CD4-positive, CD25-positive, alpha-beta regulatory T cell (primary cell): ENCODE data around the gene OOSP4B. TPM values are rescaled to one million over a fixed set of nuclear protein-coding genes. Genes with fewer than 3 reads are reported as not detected.
"Not testable (repeated sequence)": the region's sequence is repeated elsewhere in the genome, so short reads cannot be mapped to it uniquely, and the experiment has no call there.

Experiments
- ATAC-seq, 2 donors: fragments of 150-1000 bp; cut with Tn5 transposase; one replicate each; pipeline ENCODE4 v1.10.0; 2021; ENCODE audit warnings: low read depth in 2 of 2, moderate number of reproducible peaks in 2 of 2, moderate library complexity in 1 of 2
- DNase-seq, 3 donors: peaks; one replicate each; pipeline versions ENCODE4 v3.0.0 to v3.0.0-alpha.2; 2012 to 2022; ENCODE audit warnings: mixed read lengths in 1 of 3
- H3K27ac ChIP-seq: one replicate; pipeline ENCODE4 v1.7.0; 2013; ENCODE audit warnings: mild to moderate bottlenecking, low read length; ENCODE audit not compliant: insufficient read depth, poor library complexity, severe bottlenecking
- H3K27me3 ChIP-seq: one replicate; pipeline ENCODE4 v1.7.0; 2013; ENCODE audit warnings: low read length; ENCODE audit not compliant: control insufficient read depth, insufficient read depth
- H3K36me3 ChIP-seq: one replicate; pipeline ENCODE4 v1.7.0; 2013; ENCODE audit warnings: mild to moderate bottlenecking, low read length, moderate library complexity; ENCODE audit not compliant: control insufficient read depth, insufficient read depth
- H3K4me1 ChIP-seq: 2 replicates; pipeline ENCODE4 v1.7.0; 2013; ENCODE audit warnings: mild to moderate bottlenecking, low read length; ENCODE audit not compliant: insufficient read depth, control insufficient read depth, poor library complexity, severe bottlenecking
- H3K4me3 ChIP-seq: one replicate; pipeline ENCODE4 v1.7.0; 2013; ENCODE audit warnings: low read depth, mild to moderate bottlenecking, low read length, moderate library complexity
- H3K9me3 ChIP-seq, 2 experiments: 1 replicate in 1 of 2; 2 replicates in 1 of 2; pipeline ENCODE4 v1.7.0; 2013; ENCODE audit warnings: low read length in 2 of 2, mild to moderate bottlenecking in 1 of 2, moderate library complexity in 1 of 2; ENCODE audit not compliant: control insufficient read depth in 2 of 2
- H3K27ac Mint-ChIP-seq, 3 donors: one replicate each; pipeline ENCODE4 v1.8.0; 2020 to 2022; ENCODE audit warnings: mild to moderate bottlenecking in 3 of 3, mixed read lengths in 3 of 3, moderate library complexity in 2 of 3
- H3K27me3 Mint-ChIP-seq: one replicate; pipeline ENCODE4 v1.8.0; 2022; ENCODE audit warnings: mild to moderate bottlenecking, mixed read lengths
- H3K36me3 Mint-ChIP-seq: one replicate; pipeline ENCODE4 v1.8.0; 2020; ENCODE audit warnings: mixed read lengths
- H3K4me1 Mint-ChIP-seq, 4 donors: one replicate each; pipeline ENCODE4 v1.8.0; 2020 to 2022; ENCODE audit warnings: mixed read lengths in 4 of 4, mild to moderate bottlenecking in 1 of 4
- H3K4me3 Mint-ChIP-seq, 4 donors: one replicate each; pipeline ENCODE4 v1.8.0; 2020 to 2022; ENCODE audit warnings: mild to moderate bottlenecking in 4 of 4, mixed read lengths in 4 of 4, moderate library complexity in 3 of 4
- H3K9me3 Mint-ChIP-seq, 7 donors: one replicate each; pipeline ENCODE4 v1.8.0; 2020 to 2022; ENCODE audit warnings: mixed read lengths in 7 of 7, mild to moderate bottlenecking in 3 of 7, moderate library complexity in 2 of 7
- polyA plus RNA-seq, 4 donors: library from polyadenylated mRNA; unstranded; fragments of 300-500 nt; fragmentation: Illumina TruSeq; gene quantifications; one replicate each; pipeline ENCODE4 v1.2.3, GENCODE V29; 2021
- total RNA-seq: library from RNA; stranded (reverse); gene quantifications from one replicate; pipeline ENCODE4 v1.2.3, GENCODE V29; 2022

Gene OOSP4B
- total and polyA plus RNA-seq, 5 donors from 2014 or later: not detected

GRCh38 chr11:59990421-59990820 lies 26.6 kb upstream of the OOSP4B start:
- Mint-ChIP-seq H3K36me3 (no peaks in the 10 kb centered on the region), H3K4me1 (no peaks in the 10 kb centered on the region), H3K4me3 (no peak overlapping the region), H3K27me3 (no peaks in the 10 kb centered on the region), H3K9me3 (peaks cover 0 to 16% (median 7%) of the 10 kb centered on the region in 7 donors), H3K27ac (no peak overlapping the region)
- no peaks in the 10 kb centered on the region for H3K9me3 ChIP-seq
- no peak overlapping the region for H3K27ac ChIP-seq
- ATAC-seq (no peak), DNase-seq (no peak)
- H3K4me3 ChIP-seq: no peak overlapping the region
- H3K36me3 ChIP-seq: no peaks in the 10 kb centered on the region
- H3K4me1 ChIP-seq: no peaks in the 10 kb centered on the region
- no peaks in the 10 kb centered on the region for H3K27me3 ChIP-seq

- Histone ChIP-seq H3K36me3 (no peaks in the 10 kb centered on the region), H3K4me1 (no peaks in the 10 kb centered on the region), H3K27ac (no peak overlapping the region), H3K27me3 (no peaks in the 10 kb centered on the region), H3K9me3 (no peaks in the 10 kb centered on the region), H3K4me3 (no peak overlapping the region)
- peaks cover 0 to 16% (median 7%) of the 10 kb centered on the region in 7 donors for H3K9me3 Mint-ChIP-seq
- H3K36me3 Mint-ChIP-seq: no peaks in the 10 kb centered on the region
- H3K4me3 Mint-ChIP-seq: no peak overlapping the region
- no peaks in the 10 kb centered on the region for H3K27me3 Mint-ChIP-seq
- ATAC-seq (no peak), DNase-seq (no peak)
- H3K27ac Mint-ChIP-seq: no peak overlapping the region
- H3K4me1 Mint-ChIP-seq: no peaks in the 10 kb centered on the region
Observed at GRCh38 chr11:59992425-59992824, 24.6 kb upstream of the OOSP4B start.

- ATAC-seq (no peak), DNase-seq (no peak)
- H3K4me1 ChIP-seq: no peaks in the 10 kb centered on the region
- no peak overlapping the region for H3K27ac ChIP-seq
- H3K9me3 ChIP-seq: no peaks in the 10 kb centered on the region
- Mint-ChIP-seq H3K27ac (no peak overlapping the region), H3K4me1 (no peaks in the 10 kb centered on the region), H3K9me3 (peaks cover 0 to 3% (median 0%) of the 10 kb centered on the region in 7 donors), H3K27me3 (no peaks in the 10 kb centered on the region), H3K4me3 (no peak overlapping the region), H3K36me3 (no peaks in the 10 kb centered on the region)
- no peaks in the 10 kb centered on the region for H3K27me3 ChIP-seq
- no peaks in the 10 kb centered on the region for H3K36me3 ChIP-seq
- no peak overlapping the region for H3K4me3 ChIP-seq
Observed at GRCh38 chr11:59997800-59998199, 19.2 kb upstream of the OOSP4B start.

GRCh38 chr11:59999691-60000090 lies 17.3 kb upstream of the OOSP4B start:
- no peaks in the 10 kb centered on the region for H3K4me1 ChIP-seq
- no peaks in the 10 kb centered on the region for H3K36me3 ChIP-seq
- Mint-ChIP-seq H3K27ac (no peak overlapping the region), H3K4me1 (no peaks in the 10 kb centered on the region), H3K27me3 (no peaks in the 10 kb centered on the region), H3K36me3 (no peaks in the 10 kb centered on the region), H3K4me3 (no peak overlapping the region), H3K9me3 (peaks cover 0 to under 1% (median 0%) of the 10 kb centered on the region in 7 donors)
- H3K27me3 ChIP-seq: no peaks in the 10 kb centered on the region
- no peak overlapping the region for H3K4me3 ChIP-seq
- no peaks in the 10 kb centered on the region for H3K9me3 ChIP-seq
- H3K27ac ChIP-seq: no peak overlapping the region
- ATAC-seq (no peak), DNase-seq (no peak)

- Mint-ChIP-seq H3K4me1 (no peaks in the 10 kb centered on the region), H3K27me3 (no peaks in the 10 kb centered on the region), H3K9me3 (peaks cover 0 to 2% (median 0%) of the 10 kb centered on the region in 7 donors), H3K27ac (no peak overlapping the region), H3K36me3 (no peaks in the 10 kb centered on the region), H3K4me3 (no peak overlapping the region)
- Histone ChIP-seq H3K36me3 (no peaks in the 10 kb centered on the region), H3K27ac (no peak overlapping the region), H3K27me3 (no peaks in the 10 kb centered on the region), H3K4me3 (no peak overlapping the region), H3K4me1 (no peaks in the 10 kb centered on the region), H3K9me3 (no peaks in the 10 kb centered on the region)
- ATAC-seq (no peak), DNase-seq (no peak)
Observed at GRCh38 chr11:60003729-60004128, 13.3 kb upstream of the OOSP4B start.

GRCh38 chr11:60005360-60005759 lies 11.6 kb upstream of the OOSP4B start:
- H3K9me3 ChIP-seq: no peaks in the 10 kb centered on the region
- Mint-ChIP-seq H3K4me1 (no peaks in the 10 kb centered on the region), H3K27ac (no peak overlapping the region), H3K9me3 (peaks cover 0 to 2% (median 1%) of the 10 kb centered on the region in 7 donors), H3K27me3 (no peaks in the 10 kb centered on the region), H3K4me3 (no peak overlapping the region), H3K36me3 (no peaks in the 10 kb centered on the region)
- DNase-seq (no peak), ATAC-seq (no peak)
- no peaks in the 10 kb centered on the region for H3K4me1 ChIP-seq
- H3K27me3 ChIP-seq: no peaks in the 10 kb centered on the region
- no peaks in the 10 kb centered on the region for H3K36me3 ChIP-seq
- no peak overlapping the region for H3K27ac ChIP-seq
- H3K4me3 ChIP-seq: no peak overlapping the region

GRCh38 chr11:60018058-60018457 lies 1.1 kb downstream of the OOSP4B start:
- H3K9me3 Mint-ChIP-seq: peaks cover 0 to 2% (median 0%) of the 10 kb centered on the region in 7 donors
- Histone ChIP-seq H3K4me3 (no peak overlapping the region), H3K4me1 (no peaks in the 10 kb centered on the region), H3K36me3 (no peaks in the 10 kb centered on the region), H3K27me3 (no peaks in the 10 kb centered on the region), H3K9me3 (no peaks in the 10 kb centered on the region), H3K27ac (no peak overlapping the region)
- H3K4me1 Mint-ChIP-seq: no peaks in the 10 kb centered on the region
- no peaks in the 10 kb centered on the region for H3K36me3 Mint-ChIP-seq
- no peaks in the 10 kb centered on the region for H3K27me3 Mint-ChIP-seq
- ATAC-seq: no peak
- H3K27ac Mint-ChIP-seq: no peak overlapping the region
- no peak overlapping the region for H3K4me3 Mint-ChIP-seq
- no peak for DNase-seq

- ATAC-seq, DNase-seq: not testable (repeated sequence)
Observed at GRCh38 chr11:60020376-60020775, 3.4 kb downstream of the OOSP4B start.

More at GRCh38 chr11:60020376-60020775, 3.4 kb downstream of the OOSP4B start:
- H3K36me3 Mint-ChIP-seq, H3K4me3 ChIP-seq, H3K27me3 ChIP-seq, H3K27ac Mint-ChIP-seq, H3K27me3 Mint-ChIP-seq, H3K4me1 Mint-ChIP-seq, H3K4me1 ChIP-seq, H3K9me3 ChIP-seq, H3K36me3 ChIP-seq, H3K9me3 Mint-ChIP-seq, H3K27ac ChIP-seq, H3K4me3 Mint-ChIP-seq: not testable (repeated sequence)
